HUES64 (cell line): ENCODE results near the gene AATF.

ENCODE experiments used
- H3K27ac ChIP-seq: 2 replicates; pipeline ENCODE4 v1.7.0; 2013; ENCODE audit warnings: low read depth, low read length, inconsistent platforms
- H3K27me3 ChIP-seq: 2 replicates; pipeline ENCODE4 v1.6.1; 2013; ENCODE audit warnings: mild to moderate bottlenecking, low read length; ENCODE audit not compliant: insufficient read depth
- H3K36me3 ChIP-seq: 2 replicates; pipeline ENCODE4 v1.6.1; 2013; ENCODE audit warnings: mild to moderate bottlenecking, low read length; ENCODE audit not compliant: insufficient read depth
- H3K4me1 ChIP-seq: 2 replicates; pipeline ENCODE4 v1.6.1; 2013; ENCODE audit warnings: mild to moderate bottlenecking, low read length, moderate library complexity; ENCODE audit not compliant: insufficient read depth
- H3K4me3 ChIP-seq: 2 replicates; pipeline ENCODE4 v1.5.1; 2013; ENCODE audit warnings: mild to moderate bottlenecking, low read length, moderate library complexity
- H3K9ac ChIP-seq: 2 replicates; pipeline ENCODE4 v1.6.1; 2013; ENCODE audit warnings: mild to moderate bottlenecking, low read depth, low read length
- H3K9me3 ChIP-seq: 2 replicates; pipeline ENCODE4 v1.6.1; 2013; ENCODE audit warnings: low read depth, low read length; ENCODE audit not compliant: insufficient read depth
- WGBS: fragments of 150-250, 120-280 bp; methylation state at CpG from one replicate; pipeline ENCODE4 v1.1.7; 2013; ENCODE audit warnings: missing lambda C conversion rate; 5-methylcytosine and 5-hydroxymethylcytosine counted together

Gene AATF

GRCh38 chr17:36937959-36938565 is 10.7 kb upstream of the AATF start:
- peaks cover 38% of the 10 kb centered on the region for H3K4me1 ChIP-seq
- no peaks in the 10 kb centered on the region for H3K36me3 ChIP-seq
- no peak overlapping the region for H3K9ac ChIP-seq
- WGBS, result 1% methylated on average over 36 of the region's 36 CpGs
- H3K9me3 ChIP-seq, result no peaks in the 10 kb centered on the region
- H3K27ac ChIP-seq, result no peak overlapping the region
- H3K27me3 ChIP-seq, result peaks cover 100% of the 10 kb centered on the region
- H3K4me3 ChIP-seq, result peak overlapping the region; percentile 56

GRCh38 chr17:36938566-36939051 is 10.1 kb upstream of the AATF start:
- Histone ChIP-seq H3K4me1 (peaks cover 33% of the 10 kb centered on the region), H3K4me3 (peak overlapping the region; percentile 56), H3K9me3 (no peaks in the 10 kb centered on the region), H3K27ac (no peak overlapping the region), H3K9ac (no peak overlapping the region), H3K27me3 (peaks cover 100% of the 10 kb centered on the region), H3K36me3 (no peaks in the 10 kb centered on the region)
- WGBS, result 1% methylated on average over 25 of the region's 25 CpGs

GRCh38 chr17:36939052-36939801 is 9.5 kb upstream of the AATF start:
- H3K9me3 ChIP-seq, result no peaks in the 10 kb centered on the region
- H3K27ac ChIP-seq, result no peak overlapping the region
- peak overlapping the region; percentile 56; the same call in 1 of the 2 replicates for H3K4me3 ChIP-seq
- H3K4me1 ChIP-seq, result peaks cover 27% of the 10 kb centered on the region
- WGBS, result 3% methylated on average over 43 of the region's 43 CpGs
- peaks cover 100% of the 10 kb centered on the region for H3K27me3 ChIP-seq
- H3K36me3 ChIP-seq, result no peaks in the 10 kb centered on the region
- H3K9ac ChIP-seq, result no peak overlapping the region

GRCh38 chr17:36939802-36940312 is 8.9 kb upstream of the AATF start:
- peaks cover 100% of the 10 kb centered on the region for H3K27me3 ChIP-seq
- no peaks in the 10 kb centered on the region for H3K36me3 ChIP-seq
- no peak overlapping the region for H3K9ac ChIP-seq
- H3K27ac ChIP-seq, result no peak overlapping the region
- WGBS, result 2% methylated on average over 23 of the region's 26 CpGs
- H3K4me1 ChIP-seq, result peaks cover 33% of the 10 kb centered on the region
- peak overlapping the region; percentile 56; the same call in 1 of the 2 replicates for H3K4me3 ChIP-seq
- H3K9me3 ChIP-seq, result no peaks in the 10 kb centered on the region

GRCh38 chr17:36940313-36941264 is 8.2 kb upstream of the AATF start:
- H3K4me1 ChIP-seq, result peaks cover 37% of the 10 kb centered on the region
- H3K4me3 ChIP-seq, result no peak overlapping the region
- H3K27me3 ChIP-seq, result peaks cover 100% of the 10 kb centered on the region
- no peaks in the 10 kb centered on the region for H3K36me3 ChIP-seq
- H3K9ac ChIP-seq, result no peak overlapping the region
- no peak overlapping the region for H3K27ac ChIP-seq
- no peaks in the 10 kb centered on the region for H3K9me3 ChIP-seq
- WGBS, result 4% methylated on average over 51 of the region's 52 CpGs

GRCh38 chr17:36941265-36942010 is 7.3 kb upstream of the AATF start:
- 13% methylated on average over 16 of the region's 17 CpGs for WGBS
- Histone ChIP-seq H3K9ac (no peak overlapping the region), H3K27ac (no peak overlapping the region), H3K27me3 (peaks cover 100% of the 10 kb centered on the region), H3K36me3 (no peaks in the 10 kb centered on the region), H3K9me3 (no peaks in the 10 kb centered on the region), H3K4me1 (peaks cover 40% of the 10 kb centered on the region), H3K4me3 (peak overlapping the region; percentile 31)

GRCh38 chr17:36942019-36942599 is 6.6 kb upstream of the AATF start:
- Histone ChIP-seq H3K4me1 (peaks cover 45% of the 10 kb centered on the region), H3K4me3 (peak overlapping the region; percentile 31), H3K27ac (no peak overlapping the region), H3K9me3 (no peaks in the 10 kb centered on the region), H3K36me3 (no peaks in the 10 kb centered on the region), H3K9ac (no peak overlapping the region), H3K27me3 (peaks cover 100% of the 10 kb centered on the region)
- 2% methylated on average over 57 of the region's 57 CpGs for WGBS

- Histone ChIP-seq H3K9me3 (no peaks in the 10 kb centered on the region), H3K4me3 (peak overlapping the region; percentile 31), H3K4me1 (peaks cover 47% of the 10 kb centered on the region), H3K27ac (no peak overlapping the region), H3K9ac (no peak overlapping the region), H3K27me3 (peaks cover 100% of the 10 kb centered on the region), H3K36me3 (no peaks in the 10 kb centered on the region)
- WGBS, result 2% methylated on average over 55 of the region's 59 CpGs
Measured at GRCh38 chr17:36942631-36943125, 6.1 kb upstream of the AATF start.

- peak overlapping the region; percentile 14 for H3K4me3 ChIP-seq
- H3K9me3 ChIP-seq, result no peaks in the 10 kb centered on the region
- H3K27me3 ChIP-seq, result peaks cover 100% of the 10 kb centered on the region
- H3K9ac ChIP-seq, result no peak overlapping the region
- H3K36me3 ChIP-seq, result no peaks in the 10 kb centered on the region
- 5% methylated on average over 38 of the region's 44 CpGs for WGBS
- peaks cover 43% of the 10 kb centered on the region for H3K4me1 ChIP-seq
- no peak overlapping the region for H3K27ac ChIP-seq
Measured at GRCh38 chr17:36943250-36944191, 5.2 kb upstream of the AATF start.
